Tibial nerve (tissue), 4 donors: ENCODE data around the gene COX6B2.

ENCODE experiments used
- EP300 ChIP-seq, 2 donors: sonication (generic); formaldehyde crosslinking; IDR thresholded peaks; one replicate each; pipeline ENCODE4 v1.6.1; 2017; ENCODE audit warnings: antibody characterized with exemption in 2 of 2, mild to moderate bottlenecking in 1 of 2
- POLR2A ChIP-seq, 2 donors: fragments of 450-650 bp; IDR thresholded peaks; one replicate each; pipeline ENCODE4 v1.6.1; 2017; ENCODE audit warnings: antibody characterized with exemption in 2 of 2, mild to moderate bottlenecking in 2 of 2, moderate library complexity in 2 of 2
- TF ChIP-seq, protein P1 (sequence below), 5 experiments: fragments of 200-600 bp in 3 of 5; fragments of 450-650 bp in 2 of 5; sonication (generic) in 3 of 5; IDR thresholded peaks; one replicate each; pipeline ENCODE4 v1.5.1; 2016 to 2019; ENCODE audit warnings: antibody characterized with exemption in 5 of 5, mild to moderate bottlenecking in 3 of 5, moderate library complexity in 2 of 5

DNA sequence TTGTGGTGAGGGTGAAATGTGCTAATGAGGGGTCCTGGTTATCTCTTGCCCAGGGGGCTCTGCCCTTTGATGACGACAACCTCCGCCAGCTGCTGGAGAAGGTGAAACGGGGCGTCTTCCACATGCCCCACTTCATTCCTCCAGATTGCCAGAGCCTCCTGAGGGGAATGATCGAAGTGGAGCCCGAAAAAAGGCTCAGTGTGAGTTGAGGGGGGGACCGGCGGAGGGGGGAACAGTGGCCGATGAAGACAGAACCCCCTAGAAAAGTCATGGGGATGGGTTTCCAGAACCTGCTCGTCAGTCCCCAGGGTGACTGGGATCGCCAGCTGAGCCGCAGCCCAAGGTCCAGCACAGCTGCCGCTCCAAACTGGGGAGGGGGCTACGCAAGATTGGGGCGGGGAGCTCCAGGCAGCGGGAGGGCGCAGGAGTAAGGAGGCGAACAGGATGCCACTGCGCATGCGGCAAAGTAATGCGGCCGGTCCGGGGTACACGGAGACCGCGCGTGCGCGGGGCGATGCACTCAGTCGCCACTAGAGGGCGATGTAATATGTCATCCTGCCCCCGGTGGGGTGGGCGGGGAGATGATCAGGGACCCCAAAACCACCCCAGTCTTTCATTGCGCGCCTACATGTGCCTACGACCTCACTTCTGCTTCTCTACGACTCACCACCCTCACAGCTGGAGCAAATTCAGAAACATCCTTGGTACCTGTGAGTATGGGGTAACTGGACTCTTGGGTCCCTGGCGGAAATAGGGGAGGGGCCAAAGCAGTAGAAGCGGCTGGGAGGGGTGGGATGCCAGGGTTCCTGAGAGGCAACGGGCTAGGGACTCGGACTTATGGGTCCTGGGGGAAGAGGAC is 52.8 kb downstream of the COX6B2 start:
- TF ChIP-seq POLR2A (IDR thresholded peaks at IDR 0.05) = no peak
- TF ChIP-seq, protein P1, sequence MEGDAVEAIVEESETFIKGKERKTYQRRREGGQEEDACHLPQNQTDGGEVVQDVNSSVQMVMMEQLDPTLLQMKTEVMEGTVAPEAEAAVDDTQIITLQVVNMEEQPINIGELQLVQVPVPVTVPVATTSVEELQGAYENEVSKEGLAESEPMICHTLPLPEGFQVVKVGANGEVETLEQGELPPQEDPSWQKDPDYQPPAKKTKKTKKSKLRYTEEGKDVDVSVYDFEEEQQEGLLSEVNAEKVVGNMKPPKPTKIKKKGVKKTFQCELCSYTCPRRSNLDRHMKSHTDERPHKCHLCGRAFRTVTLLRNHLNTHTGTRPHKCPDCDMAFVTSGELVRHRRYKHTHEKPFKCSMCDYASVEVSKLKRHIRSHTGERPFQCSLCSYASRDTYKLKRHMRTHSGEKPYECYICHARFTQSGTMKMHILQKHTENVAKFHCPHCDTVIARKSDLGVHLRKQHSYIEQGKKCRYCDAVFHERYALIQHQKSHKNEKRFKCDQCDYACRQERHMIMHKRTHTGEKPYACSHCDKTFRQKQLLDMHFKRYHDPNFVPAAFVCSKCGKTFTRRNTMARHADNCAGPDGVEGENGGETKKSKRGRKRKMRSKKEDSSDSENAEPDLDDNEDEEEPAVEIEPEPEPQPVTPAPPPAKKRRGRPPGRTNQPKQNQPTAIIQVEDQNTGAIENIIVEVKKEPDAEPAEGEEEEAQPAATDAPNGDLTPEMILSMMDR (IDR thresholded peaks at IDR 0.05) = peak; percentile 95 to 98 (median 96)
- TF ChIP-seq EP300 (IDR thresholded peaks at IDR 0.05) = peak; percentile 24 to 40
